SH-SY5Y (cell line): ENCODE data around the gene LBHD1.

ENCODE experiments used
- GATA2 ChIP-seq: IDR thresholded peaks from 2 replicates; pipeline ENCODE4 v1.6.1; 2011; ENCODE audit warnings: mild to moderate bottlenecking, low read depth, low read length
- GATA3 ChIP-seq: IDR thresholded peaks from 2 replicates; pipeline ENCODE4 v1.6.1; 2011; ENCODE audit warnings: low read depth, mild to moderate bottlenecking, low read length, moderate library complexity

DNA sequence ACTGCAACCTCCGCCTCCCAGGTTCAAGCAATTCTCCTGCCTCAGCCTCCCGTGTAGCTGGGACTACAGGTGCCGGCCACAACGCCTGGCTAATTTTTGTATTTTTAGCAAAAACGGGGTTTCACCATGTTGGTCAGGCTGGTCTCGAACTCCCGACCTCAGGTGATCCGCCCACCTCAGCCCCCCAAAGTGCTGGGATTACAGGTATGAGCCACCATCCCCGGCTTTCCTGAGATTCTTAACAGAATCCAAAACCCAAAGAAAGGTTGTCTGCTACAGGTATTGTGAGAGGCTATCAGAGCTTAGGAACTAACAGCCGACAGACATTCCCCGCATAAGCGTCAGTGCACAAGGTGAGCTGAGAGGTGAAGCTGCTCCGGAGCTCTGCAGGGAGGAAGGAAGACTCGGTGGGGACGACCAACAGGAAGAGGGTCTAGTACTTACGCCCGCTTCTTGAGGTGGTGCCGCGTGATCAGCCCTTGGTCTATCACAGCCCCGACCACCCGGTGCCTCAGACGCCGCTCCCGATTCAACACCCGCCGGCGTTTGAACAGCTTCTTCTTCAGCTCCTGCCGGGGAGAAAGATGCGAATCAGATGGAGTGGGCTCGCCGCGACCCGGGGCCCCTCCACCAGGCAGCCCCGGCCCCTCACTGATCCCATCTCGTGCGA, 7.5 kb downstream of the LBHD1 start:
- no peak for TF ChIP-seq GATA3
- TF ChIP-seq GATA2: peak; percentile 30; the same call in 1 of the 2 replicates
